SU-DHL-6 (cell line): Measurements from ENCODE around the gene MX1.

ENCODE experiments used
- H2AFZ ChIP-seq: fragments of 200-600 bp; sonication (generic); 2 replicates; pipeline ENCODE4 v1.6.1; 2014; ENCODE audit warnings: low read depth, mild to moderate bottlenecking, moderate library complexity, mixed read lengths, antibody characterized with exemption, low read length; ENCODE audit not compliant: severe bottlenecking
- H3F3A ChIP-seq: fragments of 200-600 bp; shearing (Covaris generic); 2 replicates; pipeline ENCODE4 v1.6.0; 2016; ENCODE audit warnings: antibody characterized with exemption, mild to moderate bottlenecking; ENCODE audit not compliant: insufficient read depth
- H3K27ac ChIP-seq: fragments of 200-600 bp; sonication (generic); 2 replicates; pipeline ENCODE4 v1.5.1; 2016; ENCODE audit warnings: low read depth, mild to moderate bottlenecking, low read length, moderate library complexity, mixed read lengths
- H3K27me3 ChIP-seq: fragments of 200-600 bp; sonication (generic), shearing (Covaris generic); 2 replicates; pipeline ENCODE4 v1.6.0; 2014; ENCODE audit warnings: mild to moderate bottlenecking, low read length
- H3K36me3 ChIP-seq: fragments of 200-600 bp; sonication (generic); 2 replicates; pipeline ENCODE4 v1.6.1; 2014; ENCODE audit warnings: mild to moderate bottlenecking, low read length, mixed read lengths
- H3K4me2 ChIP-seq: fragments of 300-600, 200-600 bp; shearing (Covaris generic), sonication (generic); 2 replicates; pipeline ENCODE4 v1.6.0; 2014; ENCODE audit warnings: low read length, low read depth, mild to moderate bottlenecking; ENCODE audit not compliant: poor library complexity, severe bottlenecking
- H3K4me3 ChIP-seq: fragments of 200-600 bp; sonication (generic); 2 replicates; pipeline ENCODE4 v1.5.1; 2014; ENCODE audit warnings: antibody characterized with exemption, low read length, mild to moderate bottlenecking, mixed read lengths; ENCODE audit not compliant: insufficient read depth, poor library complexity, severe bottlenecking
- H3K79me2 ChIP-seq: fragments of 200-600 bp; sonication (generic); 2 replicates; pipeline ENCODE4 v1.6.1; 2014; ENCODE audit warnings: mild to moderate bottlenecking, low read length, moderate library complexity; ENCODE audit not compliant: insufficient read depth
- H3K9ac ChIP-seq: fragments of 200-600 bp; sonication (generic); 2 replicates; pipeline ENCODE4 v1.7.0; 2014; ENCODE audit warnings: mild to moderate bottlenecking, low read length
- H3K9me2 ChIP-seq: fragments of 200-600 bp; sonication (generic); replicated peaks from 2 replicates; pipeline ENCODE4 v1.6.1; 2014; ENCODE audit warnings: low read length; ENCODE audit not compliant: insufficient read depth
- H3K9me3 ChIP-seq: fragments of 200-600 bp; sonication (generic); 2 replicates; pipeline ENCODE4 v1.6.1; 2014; ENCODE audit warnings: low read length, mixed read lengths; ENCODE audit not compliant: insufficient read depth
- H4K20me1 ChIP-seq: fragments of 200-600 bp; sonication (generic); 2 replicates; pipeline ENCODE4 v1.6.1; 2014; ENCODE audit warnings: low read depth, mild to moderate bottlenecking, antibody characterized with exemption, low read length, moderate library complexity, mixed read lengths
- CTCF ChIP-seq: fragments of 200-600 bp; sonication (generic); IDR thresholded peaks from one replicate; pipeline ENCODE4 v1.5.1; 2017; ENCODE audit warnings: antibody characterized with exemption, mild to moderate bottlenecking, low read length, moderate library complexity; ENCODE audit not compliant: insufficient read depth, poor library complexity, severe bottlenecking
- EZH2phosphoT487 ChIP-seq: fragments of 200-600 bp; sonication (generic), shearing (Covaris generic); conservative IDR thresholded peaks from 2 replicates; pipeline ENCODE4 v1.6.1; 2018; ENCODE audit warnings: mild to moderate bottlenecking, antibody characterized with exemption, low read length, moderate library complexity, mixed read lengths

Gene MX1

GRCh38 chr21:41396558-41397075 is 29.4 kb upstream of the MX1 start:
- Histone ChIP-seq H3K27me3 (no peaks in the 10 kb centered on the region), H2AFZ (no peak overlapping the region), H4K20me1 (no peaks in the 10 kb centered on the region), H3K4me2 (no peak overlapping the region), H3K9me2 (no peaks in the 10 kb centered on the region), H3K79me2 (no peaks in the 10 kb centered on the region), H3F3A (no peaks in the 10 kb centered on the region), H3K27ac (no peak overlapping the region), H3K36me3 (peaks cover 9% of the 10 kb centered on the region; the same call in 1 of the 2 replicates), H3K4me3 (no peak overlapping the region), H3K9ac (no peak overlapping the region), H3K9me3 (no peaks in the 10 kb centered on the region)
- TF ChIP-seq CTCF (no peak), EZH2phosphoT487 (no peak)

GRCh38 chr21:41397471-41397891 is 28.6 kb upstream of the MX1 start:
- Histone ChIP-seq H3F3A (no peaks in the 10 kb centered on the region), H3K9ac (no peak overlapping the region), H3K4me2 (no peak overlapping the region), H2AFZ (no peak overlapping the region), H3K79me2 (no peaks in the 10 kb centered on the region), H3K36me3 (peaks cover 9% of the 10 kb centered on the region; the same call in 1 of the 2 replicates), H3K9me2 (no peaks in the 10 kb centered on the region), H3K9me3 (no peaks in the 10 kb centered on the region), H3K27ac (no peak overlapping the region), H4K20me1 (no peaks in the 10 kb centered on the region), H3K27me3 (no peaks in the 10 kb centered on the region), H3K4me3 (no peak overlapping the region)
- TF ChIP-seq EZH2phosphoT487 (no peak), CTCF (no peak)

GRCh38 chr21:41398251-41398650 is 27.8 kb upstream of the MX1 start:
- Histone ChIP-seq H3K27me3 (no peaks in the 10 kb centered on the region), H3F3A (no peaks in the 10 kb centered on the region), H3K27ac (no peak overlapping the region), H3K9ac (no peak overlapping the region), H3K9me2 (no peaks in the 10 kb centered on the region), H3K36me3 (peaks cover 9% of the 10 kb centered on the region; the same call in 1 of the 2 replicates), H4K20me1 (no peaks in the 10 kb centered on the region), H3K79me2 (no peaks in the 10 kb centered on the region), H2AFZ (no peak overlapping the region), H3K4me2 (no peak overlapping the region), H3K4me3 (no peak overlapping the region), H3K9me3 (no peaks in the 10 kb centered on the region)
- TF ChIP-seq EZH2phosphoT487 (no peak), CTCF (no peak)
